T1000 (cell line): ENCODE measurements around the gene PRDX3.
"Not testable (repeated sequence)": the region's sequence is repeated elsewhere in the genome, so short reads cannot be mapped to it uniquely, and the experiment has no call there.

ENCODE experiments used
- DNase-seq: peaks from one replicate; lab custom pipeline; 2025; ENCODE audit warnings: mixed read lengths; lab: John Stamatoyannopoulos, UW

PRDX3 gene

GRCh38 chr10:119165171-119166117 is 13.2 kb downstream of the PRDX3 start, which contains the start of gene SFXN4:
Gene SFXN4, minus strand, starts transcription at chr10:119165714. Its CDS starts 67 bp downstream, at chr10:119165647.
- peak; percentile 74 for DNase-seq

- no peak for DNase-seq
Measured at GRCh38 chr10:119162452-119163092, 16.0 kb downstream of the PRDX3 start.

GRCh38 chr10:119161680-119162451 is 16.7 kb downstream of the PRDX3 start:
- DNase-seq, result no peak

- DNase-seq, result no peak
Measured at GRCh38 chr10:119159332-119159731, 19.3 kb downstream of the PRDX3 start.

- DNase-seq, result no peak
Measured at GRCh38 chr10:119153661-119154060, 25.0 kb downstream of the PRDX3 start.

- DNase-seq, result no peak
Measured at GRCh38 chr10:119153041-119153440, 25.6 kb downstream of the PRDX3 start.

- DNase-seq, result not testable (repeated sequence)
Measured at GRCh38 chr10:119151601-119152000, 27.0 kb downstream of the PRDX3 start.

GRCh38 chr10:119149729-119150128 is 28.9 kb downstream of the PRDX3 start:
- DNase-seq, result no peak

- DNase-seq, result no peak
Measured at GRCh38 chr10:119149157-119149556, 29.5 kb downstream of the PRDX3 start.

GRCh38 chr10:119143657-119144056 is 35.0 kb downstream of the PRDX3 start:
- DNase-seq, result no peak

- no peak for DNase-seq
Measured at GRCh38 chr10:119140603-119141245, 37.9 kb downstream of the PRDX3 start.

GRCh38 chr10:119139464-119140067 is 39.0 kb downstream of the PRDX3 start:
- DNase-seq, result no peak

GRCh38 chr10:119138346-119139306 is 40.0 kb downstream of the PRDX3 start:
- DNase-seq, result no peak

GRCh38 chr10:119137878-119138277 is 40.7 kb downstream of the PRDX3 start:
- not testable (repeated sequence) for DNase-seq

- no peak for DNase-seq
Measured at GRCh38 chr10:119136084-119136483, 42.5 kb downstream of the PRDX3 start.

- no peak for DNase-seq
Measured at GRCh38 chr10:119135513-119135881, 43.1 kb downstream of the PRDX3 start.

GRCh38 chr10:119133949-119134348 is 44.7 kb downstream of the PRDX3 start:
- no peak for DNase-seq

GRCh38 chr10:119132521-119133345 is 45.9 kb downstream of the PRDX3 start:
- no peak for DNase-seq

- DNase-seq, result no peak
Measured at GRCh38 chr10:119131512-119132240, 46.9 kb downstream of the PRDX3 start.
